NCI-H460 (cell line): ENCODE measurements around the gene EBPL. TPM values are rescaled to one million over a fixed set of nuclear protein-coding genes. Genes with fewer than 3 reads are reported as not detected.
"Not testable (repeated sequence)": the region's sequence is repeated elsewhere in the genome, so short reads cannot be mapped to it uniquely, and the experiment has no call there.

Experiments
- DNase-seq: peaks from one replicate; pipeline ENCODE4 v3.0.0-alpha.2; 2016; ENCODE audit warnings: low read depth; ENCODE audit errors: extremely low read depth
- polyA plus RNA-seq: library from polyadenylated mRNA; depleted of rRNA; stranded (reverse); fragments of >200 nt; gene quantifications from 2 replicates; pipeline ENCODE4 v1.2.3, GENCODE V29; 2014; cell fraction: nucleus; rRNA removed
- total RNA-seq: library from RNA; depleted of rRNA; stranded (reverse); fragments of >200 nt; shearing (Covaris generic); gene quantifications from 2 replicates; pipeline ENCODE4 v1.2.3, GENCODE V29; 2014; rRNA removed

The EBPL gene
- 93.2 and 136 TPM in 2 replicates for total RNA-seq
- 99.9 and 206 TPM in 2 replicates for polyA plus RNA-seq

DNA sequence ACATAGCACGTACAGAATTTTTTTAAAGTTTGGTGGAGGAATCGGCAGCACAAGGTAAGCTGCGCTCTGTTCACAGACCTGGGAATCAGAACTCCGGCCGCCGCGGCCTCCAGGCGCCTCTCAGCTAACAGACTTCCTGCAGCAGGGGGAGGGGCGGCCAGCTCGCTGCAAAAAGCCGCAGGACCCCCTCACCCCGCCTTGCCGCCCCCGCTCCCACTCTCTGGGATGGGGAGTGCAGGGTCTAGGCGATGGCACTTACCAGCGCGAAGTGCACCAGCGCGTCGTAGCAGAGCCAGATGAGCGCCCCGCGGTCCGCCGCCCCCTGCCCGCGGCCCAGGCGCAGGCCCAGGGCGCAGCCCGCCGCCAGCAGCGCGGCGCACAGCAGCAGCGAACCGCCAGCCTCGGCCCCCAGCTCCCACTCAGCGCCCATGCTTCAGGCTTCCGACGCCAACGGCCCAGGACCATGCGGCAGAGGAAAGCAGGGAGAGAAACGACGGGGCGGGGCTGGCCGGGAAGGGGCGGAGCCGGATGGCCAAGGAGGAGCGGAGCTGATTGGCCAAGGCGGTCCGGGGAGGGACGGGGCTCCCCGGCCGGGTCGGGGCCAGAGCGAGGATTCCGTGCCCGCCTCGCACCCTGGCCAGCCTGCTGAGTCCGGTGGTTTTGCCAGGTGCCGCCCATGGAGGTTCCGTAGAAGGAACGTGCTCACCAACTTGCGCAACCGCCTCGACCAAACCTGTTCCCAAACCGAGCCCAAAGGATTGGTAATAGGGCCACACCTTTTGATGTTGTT is at the start of gene EBPL:
EBPL (minus strand) TSS at position 492 of the 790 bp plus-strand sequence; CDS start at position 430, 62 bp downstream.
- DNase-seq = peak; percentile 77

DNA sequence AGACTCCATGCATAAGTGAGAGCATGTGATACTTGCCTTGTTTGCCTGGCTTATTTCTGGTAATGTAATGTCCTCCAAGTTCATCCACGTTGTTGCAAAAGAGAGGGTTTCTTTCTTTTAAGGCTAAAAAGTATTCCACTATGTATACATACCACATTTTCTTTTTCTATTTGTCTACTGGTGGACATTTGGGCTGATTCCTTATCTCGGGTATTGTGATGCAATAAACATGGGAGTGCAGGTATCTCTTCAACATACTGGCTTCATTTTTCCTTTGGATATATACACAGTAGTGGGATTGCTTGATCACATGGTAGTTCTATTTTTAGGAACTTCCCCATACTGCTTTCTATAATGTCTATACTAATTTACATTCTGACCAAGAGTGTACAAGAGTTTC is 49.6 kb upstream of the EBPL start:
- DNase-seq = no peak

DNA sequence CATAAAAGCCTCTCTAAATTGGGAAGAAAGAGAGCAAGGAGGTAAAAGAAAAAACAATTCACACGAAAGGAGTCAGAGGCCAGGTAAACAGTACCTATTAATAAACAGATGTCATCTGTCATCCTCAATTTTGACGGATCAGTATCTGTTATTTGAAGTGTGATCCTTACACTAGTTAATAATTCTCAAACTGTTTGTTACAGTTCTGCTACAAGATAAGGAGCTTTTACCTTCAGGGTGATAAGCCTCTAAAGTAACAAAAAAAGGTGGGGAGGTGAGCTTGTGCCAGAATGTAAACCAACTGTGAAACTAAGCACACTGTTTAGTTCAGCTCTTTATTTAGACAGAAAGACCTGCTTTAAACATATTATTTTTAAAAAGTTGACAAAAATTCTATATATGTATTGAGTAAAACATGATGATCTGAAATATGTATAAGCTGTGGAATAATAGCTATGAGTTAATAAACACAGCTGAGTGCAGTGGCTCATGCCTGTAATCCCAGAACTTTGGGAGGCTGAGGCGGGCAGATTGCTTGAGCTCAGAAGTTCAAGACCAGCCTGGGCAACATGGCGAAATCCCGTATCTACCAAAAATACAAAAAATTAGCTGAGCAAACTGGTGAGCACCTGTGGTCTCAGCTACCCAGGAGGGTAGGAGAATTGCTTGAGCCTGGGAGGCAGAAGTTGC is 48.4 kb upstream of the EBPL start:
- DNase-seq = no peak

DNA sequence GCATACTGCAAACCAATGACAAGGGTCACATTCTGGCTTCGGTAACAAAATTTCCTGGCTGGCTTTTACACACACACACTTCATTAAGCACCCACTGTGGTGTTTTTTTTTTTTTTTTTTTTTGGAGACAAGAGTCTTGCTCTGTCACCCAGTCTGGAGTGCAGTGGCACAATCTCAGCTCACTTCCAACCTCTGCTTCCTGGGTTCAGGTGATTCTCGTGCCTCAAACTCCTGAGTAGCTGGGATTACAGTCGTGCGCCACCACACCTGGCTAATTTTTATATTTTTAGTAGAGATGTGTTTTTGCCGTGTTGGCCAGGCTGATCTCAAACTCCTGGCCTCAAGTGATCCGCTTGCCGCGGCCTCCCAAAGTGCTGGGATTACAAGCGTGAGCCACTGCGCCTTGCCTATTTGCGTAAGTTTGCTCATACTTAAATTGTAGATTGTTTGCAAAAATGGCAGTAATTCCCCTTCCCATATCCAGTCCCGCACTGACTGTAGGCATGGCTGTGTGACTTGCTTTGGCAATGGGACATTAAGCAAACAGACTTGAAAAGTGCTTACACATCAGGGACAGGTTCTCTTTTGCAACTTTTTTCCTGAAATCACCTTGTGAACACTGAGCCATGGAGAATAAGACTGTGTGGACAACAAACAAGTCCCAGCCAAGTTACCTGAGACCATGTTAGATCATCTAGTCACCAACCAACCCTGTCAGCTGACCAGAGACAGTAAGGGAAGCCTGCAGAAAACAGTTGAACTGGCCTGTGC is 42.1 kb upstream of the EBPL start:
- no peak for DNase-seq

DNA sequence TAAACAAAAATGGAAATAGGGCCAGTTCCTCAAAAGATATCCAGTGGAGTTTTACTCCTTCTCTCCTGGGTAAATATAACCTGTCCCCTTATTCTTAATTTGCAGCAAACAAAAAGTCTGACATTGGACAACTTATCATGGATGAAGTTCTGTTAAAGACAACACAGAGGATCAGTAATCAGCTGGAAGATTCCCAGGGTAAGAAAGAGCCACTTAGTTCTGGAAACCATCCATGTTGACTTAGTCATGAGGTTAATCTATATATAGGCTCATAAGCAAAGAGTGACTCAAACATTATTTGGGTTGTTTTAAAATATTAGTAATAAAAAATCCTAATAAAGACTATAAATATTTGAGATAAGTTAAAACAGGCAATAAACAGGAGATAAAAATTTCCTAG is 40.5 kb upstream of the EBPL start:
- no peak for DNase-seq

DNA sequence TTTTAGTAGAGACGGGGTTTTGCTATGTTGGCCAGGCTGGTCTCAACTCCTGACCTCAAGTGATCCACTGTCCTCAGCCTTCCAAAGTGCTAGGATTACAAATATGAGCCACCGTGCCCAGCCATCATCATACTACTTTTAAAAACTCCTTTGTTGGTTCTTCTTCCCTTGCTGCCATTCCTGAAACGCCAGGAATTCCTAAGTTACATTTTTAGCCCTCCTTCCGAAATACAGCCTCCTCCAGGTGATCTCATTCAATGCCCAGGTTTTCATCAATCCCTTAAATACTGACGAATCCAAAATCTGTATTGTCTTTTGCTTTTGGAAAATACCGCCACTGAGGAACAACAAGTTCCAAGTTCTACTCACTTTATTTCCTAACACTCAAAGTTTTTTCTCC is 25.3 kb upstream of the EBPL start:
- DNase-seq = no peak

DNA sequence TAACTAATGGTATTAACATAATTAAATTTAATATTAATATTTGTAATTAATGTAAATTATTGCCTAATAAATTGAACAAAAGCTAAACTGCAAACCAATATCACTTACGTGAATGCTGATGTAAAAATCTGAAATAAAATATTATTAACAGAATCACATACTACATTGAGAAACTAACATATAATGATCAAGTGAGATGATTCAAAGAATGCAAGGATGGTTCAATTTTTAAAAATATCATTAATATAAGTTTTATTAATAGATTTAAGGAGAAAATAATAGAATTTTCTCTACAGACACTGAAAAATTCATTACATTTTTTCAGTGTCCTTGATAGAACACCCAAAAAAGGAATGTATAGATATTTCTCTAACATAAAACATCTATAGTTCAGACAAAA is 23.5 kb upstream of the EBPL start:
- DNase-seq = no peak

DNA sequence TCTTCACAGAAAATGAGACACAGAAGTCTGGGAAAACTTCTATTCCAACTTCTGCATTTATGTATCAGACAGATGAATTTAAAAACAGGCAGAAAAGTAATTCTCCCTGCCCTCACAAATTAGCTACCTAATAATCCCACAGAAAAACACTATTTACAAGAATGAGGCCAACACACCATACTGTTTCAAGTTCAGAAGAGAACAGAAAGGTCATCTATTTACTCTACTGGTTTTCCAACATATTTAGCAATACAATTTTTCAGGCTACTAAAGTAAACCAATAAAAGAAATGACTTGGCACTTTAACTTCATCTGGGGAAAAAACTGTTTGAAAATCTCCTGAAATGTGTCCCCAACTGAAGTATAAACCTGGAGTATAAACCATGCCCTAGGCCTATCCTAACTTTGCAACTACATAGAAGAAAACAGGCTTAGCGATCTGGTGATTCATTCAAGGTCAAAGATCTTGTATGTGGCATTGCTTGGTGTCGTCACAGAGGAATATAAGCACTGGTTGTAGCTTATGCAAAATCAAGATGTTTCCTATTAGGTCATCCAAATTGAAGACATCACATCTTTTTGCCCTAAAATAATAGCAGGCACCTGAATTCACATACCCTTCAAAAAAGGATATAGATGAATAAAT is 20.1 kb upstream of the EBPL start:
- no peak for DNase-seq

DNA sequence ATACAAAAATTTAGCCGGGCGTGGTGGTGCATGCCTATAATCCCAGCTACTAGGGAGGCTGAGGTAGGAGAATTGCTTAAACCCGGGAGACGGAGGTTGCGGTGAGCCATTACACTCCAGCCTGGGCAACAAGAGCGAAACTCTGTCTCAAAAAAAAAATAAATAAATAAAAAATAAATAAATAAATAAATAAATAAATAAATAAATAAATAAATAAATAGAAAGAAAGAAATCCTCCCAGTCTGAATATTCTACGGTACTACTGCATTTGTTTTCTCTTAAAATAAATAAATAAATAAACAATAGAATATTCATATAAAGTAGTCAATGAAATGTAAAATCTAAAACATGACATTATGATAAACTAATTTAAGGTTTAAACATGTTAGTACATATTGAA is 13.0 kb upstream of the EBPL start:
- DNase-seq = not testable (repeated sequence)

DNA sequence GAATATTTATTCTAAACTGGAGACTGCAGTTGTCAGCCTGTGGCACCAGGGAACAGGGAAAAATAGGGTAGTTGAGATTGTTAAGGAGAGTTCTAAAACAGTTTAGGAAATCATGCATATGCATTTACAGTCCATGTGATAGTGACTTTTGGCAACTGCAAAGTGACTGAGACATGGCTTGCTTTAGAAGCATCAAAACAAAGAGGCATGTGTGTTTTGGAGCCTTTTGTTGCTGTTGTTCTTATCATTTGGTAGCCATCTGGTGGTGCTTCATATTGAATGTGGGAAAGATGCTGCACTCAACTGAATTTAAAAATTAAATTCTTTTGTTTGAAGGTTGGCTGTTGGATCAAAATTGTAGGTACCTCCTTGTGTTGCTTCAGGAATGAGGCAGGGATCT is 10.2 kb upstream of the EBPL start:
- no peak for DNase-seq

DNA sequence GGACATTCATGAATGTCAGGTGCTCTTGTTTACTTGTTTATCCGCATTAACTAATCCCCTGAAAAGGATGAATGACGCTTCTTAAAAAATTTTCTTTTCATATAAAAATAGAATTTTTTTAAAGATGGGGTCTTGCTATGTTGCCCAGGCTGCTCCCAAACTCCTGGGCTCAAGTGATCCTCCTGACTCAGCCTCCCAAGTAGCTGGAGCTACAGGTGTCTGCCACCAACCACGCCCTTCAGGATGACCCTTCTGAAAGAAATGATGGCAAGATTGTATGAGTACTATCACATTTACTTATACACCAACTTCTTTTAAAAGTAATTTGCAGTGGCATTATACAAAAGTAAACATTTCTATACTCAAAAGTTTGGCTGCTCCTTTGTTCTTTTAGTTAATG is 6.2 kb upstream of the EBPL start:
- no peak for DNase-seq

DNA sequence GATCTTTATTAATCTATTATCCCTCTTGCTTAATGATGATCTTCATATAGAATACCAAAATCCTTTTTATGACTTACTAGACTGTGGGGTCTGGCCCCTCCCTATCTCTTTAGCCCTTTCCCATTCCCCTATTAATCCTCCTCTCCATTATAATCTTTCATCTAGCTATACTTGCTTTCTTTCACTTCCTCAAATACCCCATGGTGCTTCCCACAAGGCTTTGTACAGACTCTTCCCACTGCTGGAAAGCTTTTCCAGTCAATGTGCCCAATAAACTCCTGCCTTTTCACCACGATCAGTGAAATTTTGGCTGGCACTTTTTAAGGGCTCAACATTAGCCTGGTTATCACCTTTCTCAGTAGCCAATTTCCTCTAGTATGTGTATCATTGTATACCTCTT is 3.2 kb upstream of the EBPL start:
- no peak for DNase-seq

DNA sequence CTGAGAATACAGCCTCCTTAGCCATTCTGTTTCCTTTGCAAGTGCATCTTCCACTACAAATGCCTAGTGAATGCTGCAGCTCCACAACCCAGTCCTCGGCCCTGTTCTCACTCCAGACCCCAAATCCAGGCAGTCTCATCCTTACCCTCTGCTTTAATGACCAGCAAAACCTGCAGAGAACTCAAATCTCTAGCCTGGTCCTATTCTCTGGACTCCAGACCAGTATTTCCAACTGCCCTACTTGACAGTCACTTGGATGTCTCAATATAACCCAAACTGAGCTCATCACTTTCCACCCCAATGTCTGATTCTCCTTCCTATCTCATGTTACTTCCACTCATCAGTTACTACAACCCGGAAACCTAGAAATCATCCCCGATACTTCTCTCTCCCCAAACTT is 2.6 kb upstream of the EBPL start:
- DNase-seq = no peak

DNA sequence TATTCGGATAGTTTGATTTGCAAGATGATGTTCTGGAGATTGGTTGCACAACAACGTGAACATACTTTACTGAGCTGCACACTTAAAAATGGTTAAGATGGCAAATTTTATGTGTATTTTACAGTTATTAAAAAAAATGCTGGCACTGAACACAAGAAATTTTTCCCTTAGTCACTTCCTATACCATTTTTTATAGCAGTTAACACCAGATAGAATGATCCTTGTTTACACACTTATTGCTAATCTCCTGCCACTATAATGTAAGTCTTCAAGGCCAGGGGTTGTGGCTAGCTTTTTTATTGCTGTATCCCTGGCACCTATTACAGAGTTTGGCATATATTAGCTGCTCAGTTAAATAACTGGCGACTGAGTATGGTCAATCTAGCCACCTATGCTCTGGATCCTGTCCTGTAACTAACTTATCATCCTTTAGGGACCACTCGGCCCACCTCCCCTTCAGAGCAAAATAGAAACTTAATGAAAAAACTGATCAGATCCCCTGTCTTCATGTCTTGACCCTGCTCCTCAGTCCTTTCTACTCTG is 2.0 kb upstream of the EBPL start:
- no peak for DNase-seq

DNA sequence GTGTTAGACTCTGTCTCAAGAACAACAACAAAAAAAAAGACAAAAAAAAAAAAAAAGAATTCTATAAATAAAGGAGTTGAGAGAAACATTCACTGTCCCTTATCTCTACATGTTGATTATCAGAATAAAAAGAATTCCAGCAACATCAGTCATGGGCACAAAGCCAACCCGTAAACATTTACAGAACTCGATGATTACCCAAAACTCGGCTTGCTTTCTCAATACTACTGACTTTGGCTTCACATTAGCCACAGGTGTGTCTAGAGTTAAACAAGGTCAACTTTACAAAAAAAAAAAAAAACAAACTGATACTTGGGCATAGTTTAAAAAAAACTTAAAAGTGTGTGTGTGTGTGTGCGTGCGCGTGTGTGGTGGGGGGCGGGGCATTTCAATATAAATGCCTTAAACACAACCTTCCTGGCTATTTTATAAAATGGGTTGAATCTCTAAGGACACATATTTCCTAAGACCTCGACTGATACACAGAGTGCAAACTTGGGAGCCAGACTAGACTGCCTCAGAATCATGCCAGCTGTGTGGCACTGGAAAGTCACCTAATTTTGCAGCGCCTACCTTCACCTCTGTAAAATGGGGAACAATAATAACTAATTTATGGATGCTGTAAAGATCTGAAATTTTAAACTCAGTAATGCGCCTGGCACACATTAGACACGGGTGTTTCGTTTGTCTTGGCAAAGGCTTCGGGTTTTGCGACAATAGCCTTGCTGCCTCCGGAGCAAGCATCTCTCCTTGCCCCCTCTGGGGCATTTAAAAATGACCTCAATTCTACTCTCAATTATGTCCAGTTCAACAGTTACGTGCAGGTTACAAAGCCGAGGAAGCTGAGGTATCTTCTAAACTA is 922 bp downstream of the EBPL start:
- peak; percentile 8 for DNase-seq

DNA sequence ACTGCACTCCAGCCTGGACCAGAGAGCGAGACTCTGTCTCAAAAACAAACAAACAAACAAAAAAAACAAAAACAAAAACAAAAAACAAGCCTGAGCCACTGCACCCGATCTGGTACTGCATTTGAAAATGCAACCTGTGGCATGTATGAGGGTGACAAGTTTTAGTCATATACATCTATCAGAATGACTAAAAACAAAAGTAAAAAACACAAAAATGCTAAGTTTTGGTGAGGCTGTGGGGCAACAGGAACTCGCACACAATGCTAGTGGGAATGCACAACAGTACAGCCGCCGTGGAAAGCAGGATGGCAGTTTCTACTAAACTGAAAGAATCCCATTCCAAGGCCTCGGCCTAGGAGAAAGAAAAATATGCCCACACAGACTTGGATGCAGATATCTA is 7.8 kb downstream of the EBPL start:
- DNase-seq = no peak

DNA sequence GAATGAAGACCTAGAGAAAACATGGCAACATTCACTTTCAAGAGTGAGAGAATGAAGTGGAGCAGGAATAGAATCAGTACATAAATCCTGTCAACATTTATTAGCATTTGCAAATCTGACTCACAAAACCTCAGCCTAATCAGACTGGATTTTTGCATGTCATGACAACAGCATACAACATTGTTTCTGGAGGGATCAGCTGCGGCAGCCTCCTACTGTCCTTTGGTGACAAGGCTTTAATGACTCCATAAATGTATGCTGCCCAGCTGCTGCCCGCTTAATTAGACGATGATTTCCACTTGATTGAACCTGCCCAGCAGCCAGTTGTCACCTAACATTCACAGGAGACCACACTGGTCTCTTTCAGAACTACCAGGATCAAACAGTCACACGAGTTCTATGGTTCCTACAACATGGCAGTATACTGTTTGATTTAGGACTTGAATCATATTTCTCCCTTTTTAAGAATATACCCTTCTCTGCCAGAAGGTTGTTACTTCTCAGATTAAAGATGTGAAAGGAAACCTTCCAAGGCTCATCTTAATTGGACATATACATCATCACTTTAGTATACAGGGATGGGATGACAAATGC is 9.3 kb downstream of the EBPL start:
- DNase-seq = no peak

DNA sequence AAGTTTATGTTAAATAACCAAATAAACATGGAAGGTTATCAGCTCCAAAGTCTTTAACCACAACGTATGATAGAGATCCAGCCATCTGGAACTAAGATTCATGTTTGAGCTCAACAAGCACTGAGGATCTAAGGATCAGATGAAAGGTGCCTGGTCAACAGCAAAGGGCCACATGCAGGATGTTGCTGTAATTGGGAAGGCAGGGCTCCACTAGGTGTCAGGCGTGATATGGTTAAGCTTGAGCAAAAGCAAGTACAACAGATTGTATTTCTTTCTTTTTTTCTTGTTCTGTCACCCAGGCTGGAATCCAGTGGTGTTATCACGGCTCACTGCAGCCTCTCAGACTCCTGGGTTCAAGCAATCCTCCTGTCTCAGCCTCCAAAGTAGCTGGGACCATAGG is 12.0 kb downstream of the EBPL start:
- DNase-seq = no peak

DNA sequence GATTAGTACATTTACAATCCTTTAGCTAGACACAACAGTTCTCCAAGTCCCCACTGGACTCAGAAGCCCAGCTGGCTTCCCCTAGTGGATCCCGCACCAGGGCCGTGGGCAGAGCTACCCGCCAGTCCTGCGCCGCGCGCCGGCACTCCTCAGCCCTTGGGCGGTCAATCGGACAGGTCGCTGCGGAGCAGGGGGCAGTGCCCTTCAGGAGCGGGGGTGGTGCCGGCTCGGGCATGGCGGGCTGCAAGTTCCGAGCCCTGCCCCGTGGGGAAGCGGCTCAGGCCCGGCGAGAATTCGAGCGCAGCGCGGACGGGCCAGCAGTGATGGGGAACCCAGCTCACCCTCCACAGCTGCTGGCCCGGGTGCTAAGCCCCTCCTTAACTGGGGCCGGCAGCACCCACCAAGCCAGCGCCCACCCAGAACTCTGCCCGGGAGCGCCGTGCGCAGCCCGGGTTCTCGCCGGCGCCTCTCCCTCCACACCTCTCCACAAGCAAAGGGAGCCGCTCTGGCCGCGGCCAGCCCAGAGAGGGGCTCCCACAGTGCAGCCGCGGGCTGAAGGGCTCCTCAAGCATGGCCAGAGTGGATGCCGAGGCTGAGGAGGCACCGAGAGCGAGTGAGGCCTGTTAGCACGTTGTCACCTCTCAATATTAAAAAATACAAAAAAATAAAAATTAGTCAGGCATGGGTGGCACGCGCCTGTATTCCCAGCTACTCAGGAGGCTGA is 12.9 kb downstream of the EBPL start:
- DNase-seq = no peak
